SH-SY5Y (cell line): ENCODE data around the gene METTL25.

Experiments
- GATA2 ChIP-seq: IDR thresholded peaks from 2 replicates; pipeline ENCODE4 v1.6.1; 2011; ENCODE audit warnings: mild to moderate bottlenecking, low read depth, low read length
- GATA3 ChIP-seq: IDR thresholded peaks from 2 replicates; pipeline ENCODE4 v1.6.1; 2011; ENCODE audit warnings: low read depth, mild to moderate bottlenecking, low read length, moderate library complexity

- TF ChIP-seq GATA3 (no peak), GATA2 (no peak)
Measured at GRCh38 chr12:82514880-82515279, 156.6 kb downstream of the METTL25 start.
